ENCODE results near the gene GGA1.
A peak's percentile ranks its signal among the peaks of the same experiment; 100 is the strongest.

The GGA1 gene

DNA sequence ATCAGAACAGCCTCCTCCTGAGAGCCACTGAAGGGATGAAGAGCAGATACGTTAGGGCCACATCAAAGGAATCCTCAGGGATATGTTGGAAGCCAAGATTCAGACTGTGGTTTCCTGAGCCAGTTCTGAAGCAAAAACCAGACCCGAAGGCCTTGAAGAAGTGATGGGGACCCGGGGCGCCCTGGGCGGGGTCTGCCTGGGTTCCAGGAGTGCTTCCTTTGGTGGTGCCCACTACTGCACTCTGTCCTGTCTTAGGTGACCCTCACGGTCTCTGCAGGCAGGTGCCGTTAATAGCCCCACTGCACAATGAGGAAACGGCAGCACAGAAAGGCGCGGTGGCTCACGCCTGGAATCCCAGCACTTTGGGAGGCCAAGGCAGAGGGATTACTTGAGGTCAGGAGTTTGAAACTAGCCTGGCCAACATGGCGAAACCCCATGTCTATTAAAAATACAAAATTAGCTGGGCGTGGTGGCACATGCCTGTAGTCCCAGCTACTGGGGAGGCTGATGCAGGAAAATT is 18.0 kb downstream of the GGA1 start:
- Histone ChIP-seq H3K4me1 (ENCODE audit: insufficient read depth, low read length) (no peaks in the 10 kb centered on the region), H3K9ac (ENCODE audit: low read depth, low read length) (no peak overlapping the region), H3K9me3 (ENCODE audit: control insufficient read depth, insufficient read depth, low read length) (no peaks in the 10 kb centered on the region), H3K36me3 (ENCODE audit: insufficient read depth, low read length) (peaks cover 15% of the 10 kb centered on the region)

GRCh38 chr22:37627121-37627520 is 18.5 kb downstream of the GGA1 start:
- Histone ChIP-seq H3K9ac (ENCODE audit: low read depth, low read length) (no peak overlapping the region), H3K4me1 (ENCODE audit: insufficient read depth, low read length) (no peaks in the 10 kb centered on the region), H3K9me3 (ENCODE audit: control insufficient read depth, insufficient read depth, low read length) (no peaks in the 10 kb centered on the region), H3K36me3 (ENCODE audit: insufficient read depth, low read length) (peaks cover 15% of the 10 kb centered on the region)

GRCh38 chr22:37627545-37627944 is 18.9 kb downstream of the GGA1 start:
- no peak overlapping the region for H3K9ac ChIP-seq (ENCODE audit: low read depth, low read length)
- H3K9me3 ChIP-seq (ENCODE audit: control insufficient read depth, insufficient read depth, low read length): no peaks in the 10 kb centered on the region
- H3K4me1 ChIP-seq (ENCODE audit: insufficient read depth, low read length): no peaks in the 10 kb centered on the region; the same call in 1 of the 2 replicates
- H3K36me3 ChIP-seq (ENCODE audit: insufficient read depth, low read length): peaks cover 15% of the 10 kb centered on the region

DNA sequence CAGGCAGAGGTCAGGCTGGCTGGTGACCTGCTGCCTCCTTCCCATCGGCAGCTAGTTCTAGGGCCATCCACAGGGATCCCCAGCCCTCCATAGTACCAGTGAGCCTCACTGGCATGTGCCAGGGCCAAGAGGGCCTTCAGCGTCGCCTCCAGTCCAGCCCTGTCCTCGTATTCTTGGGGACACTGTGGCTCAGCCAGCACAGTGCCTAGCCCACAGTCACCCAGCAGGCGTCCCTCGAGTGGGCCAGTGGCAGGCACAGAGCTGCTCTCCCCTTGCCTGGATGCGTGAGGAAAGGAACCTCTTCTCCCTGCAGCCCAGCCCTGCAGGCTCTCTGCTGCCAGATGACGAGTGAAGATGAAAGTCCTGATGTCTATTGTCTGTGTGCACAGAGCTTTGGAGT is 20.2 kb downstream of the GGA1 start:
- Histone ChIP-seq H3K9me3 (ENCODE audit: control insufficient read depth, insufficient read depth, low read length) (no peaks in the 10 kb centered on the region), H3K36me3 (ENCODE audit: insufficient read depth, low read length) (peaks cover 15% of the 10 kb centered on the region), H3K9ac (ENCODE audit: low read depth, low read length) (no peak overlapping the region), H3K4me1 (ENCODE audit: insufficient read depth, low read length) (peaks cover 6% of the 10 kb centered on the region)

GRCh38 chr22:37629928-37630327 is 21.3 kb downstream of the GGA1 start:
- Histone ChIP-seq H3K36me3 (ENCODE audit: insufficient read depth, low read length) (peaks cover 15% of the 10 kb centered on the region), H3K4me1 (ENCODE audit: insufficient read depth, low read length) (peaks cover 17% of the 10 kb centered on the region), H3K9ac (ENCODE audit: low read depth, low read length) (no peak overlapping the region), H3K9me3 (ENCODE audit: control insufficient read depth, insufficient read depth, low read length) (no peaks in the 10 kb centered on the region)

GRCh38 chr22:37630839-37631435 is 22.3 kb downstream of the GGA1 start:
- Histone ChIP-seq H3K36me3 (ENCODE audit: insufficient read depth, low read length) (peaks cover 15% of the 10 kb centered on the region), H3K9ac (ENCODE audit: low read depth, low read length) (no peak overlapping the region), H3K4me1 (ENCODE audit: insufficient read depth, low read length) (peaks cover 19% of the 10 kb centered on the region), H3K9me3 (ENCODE audit: control insufficient read depth, insufficient read depth, low read length) (no peaks in the 10 kb centered on the region)

DNA sequence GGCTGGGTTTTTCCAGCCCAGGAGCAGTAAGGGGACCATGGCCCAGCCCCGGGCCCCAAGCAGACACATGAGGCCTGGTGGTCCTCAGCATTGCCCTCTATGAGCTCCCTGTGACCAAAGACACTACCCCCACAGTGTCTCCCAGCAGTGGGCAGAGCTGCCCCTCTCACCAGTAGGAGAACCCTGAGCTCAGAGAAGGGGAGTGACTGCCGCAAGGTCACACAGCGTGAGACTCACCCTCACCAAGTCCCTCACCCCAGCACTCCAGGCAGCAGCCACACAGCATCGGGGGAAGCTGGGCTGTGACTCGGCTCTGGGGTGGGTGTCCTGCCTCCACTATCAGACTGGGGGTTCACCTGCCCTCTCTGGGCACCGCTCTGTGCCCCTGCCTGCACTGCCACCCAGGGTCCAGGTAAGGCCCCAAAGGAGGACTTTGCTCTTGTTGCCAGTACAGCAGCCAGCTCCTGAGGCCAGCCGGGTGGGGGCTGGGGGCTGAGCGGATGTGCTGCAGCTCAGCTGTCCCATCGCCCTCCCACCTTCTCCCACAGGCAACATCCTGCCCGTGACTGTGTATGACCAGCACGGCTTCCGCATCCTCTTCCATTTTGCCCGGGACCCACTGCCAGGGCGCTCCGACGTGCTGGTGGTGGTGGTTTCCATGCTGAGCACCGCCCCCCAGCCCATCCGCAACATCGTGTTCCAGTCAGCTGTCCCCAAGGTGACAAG is 23.0 kb downstream of the GGA1 start:
- H3K9me3 ChIP-seq (ENCODE audit: control insufficient read depth, insufficient read depth, low read length): no peaks in the 10 kb centered on the region
- peaks cover 19% of the 10 kb centered on the region for H3K4me1 ChIP-seq (ENCODE audit: insufficient read depth, low read length)
- peaks cover 14% of the 10 kb centered on the region for H3K36me3 ChIP-seq (ENCODE audit: insufficient read depth, low read length)
- no peak overlapping the region for H3K9ac ChIP-seq (ENCODE audit: low read depth, low read length)

DNA sequence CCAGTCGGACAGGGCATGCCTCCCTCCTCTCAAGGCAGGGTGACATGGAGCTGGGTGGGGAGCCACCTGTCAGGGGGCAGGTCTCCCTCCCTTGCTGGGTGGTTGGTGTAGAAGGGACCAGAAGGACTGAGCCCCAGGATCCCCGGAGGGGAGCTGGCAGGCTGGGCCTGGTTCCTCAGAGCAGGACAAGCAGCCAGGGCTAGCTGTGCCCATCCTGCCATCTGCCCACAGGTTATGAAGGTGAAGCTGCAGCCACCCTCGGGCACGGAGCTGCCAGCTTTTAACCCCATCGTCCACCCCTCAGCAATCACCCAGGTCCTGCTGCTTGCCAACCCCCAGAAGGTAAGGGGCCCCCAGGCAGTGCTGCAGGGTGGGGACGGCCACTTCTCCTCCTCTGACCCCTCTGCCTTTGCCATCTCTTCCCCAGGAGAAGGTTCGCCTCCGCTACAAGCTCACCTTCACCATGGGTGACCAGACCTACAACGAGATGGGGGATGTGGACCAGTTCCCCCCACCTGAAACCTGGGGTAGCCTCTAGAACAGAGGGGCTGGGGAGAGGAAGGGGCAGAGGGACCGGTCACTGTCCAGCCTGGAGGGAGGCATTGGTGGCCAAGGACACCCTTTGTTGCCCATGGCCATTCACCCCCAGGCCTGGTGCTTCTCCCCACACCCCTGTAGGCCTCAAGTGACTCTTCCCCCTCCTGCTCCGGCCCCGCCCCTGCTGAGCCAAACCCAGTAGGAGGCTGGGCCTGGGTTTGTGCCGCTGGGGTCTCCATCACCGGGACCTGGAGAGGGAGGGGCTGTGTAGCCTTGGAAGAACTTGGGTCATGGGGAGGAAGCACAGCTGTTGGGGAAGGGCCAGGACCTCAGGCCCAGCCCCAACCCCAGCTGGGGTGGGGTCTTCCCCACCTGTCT is 23.8 kb downstream of the GGA1 start:
- H3K9me3 ChIP-seq (ENCODE audit: control insufficient read depth, insufficient read depth, low read length): no peaks in the 10 kb centered on the region
- H3K9ac ChIP-seq (ENCODE audit: low read depth, low read length): no peak overlapping the region
- H3K4me1 ChIP-seq (ENCODE audit: insufficient read depth, low read length): peaks cover 19% of the 10 kb centered on the region
- H3K36me3 ChIP-seq (ENCODE audit: insufficient read depth, low read length): peaks cover 11% of the 10 kb centered on the region

GRCh38 chr22:37633089-37633624 is 24.5 kb downstream of the GGA1 start:
- no peak overlapping the region for H3K9ac ChIP-seq (ENCODE audit: low read depth, low read length)
- peaks cover 10% of the 10 kb centered on the region for H3K36me3 ChIP-seq (ENCODE audit: insufficient read depth, low read length)
- peaks cover 19% of the 10 kb centered on the region for H3K4me1 ChIP-seq (ENCODE audit: insufficient read depth, low read length)
- H3K9me3 ChIP-seq (ENCODE audit: control insufficient read depth, insufficient read depth, low read length): no peaks in the 10 kb centered on the region

DNA sequence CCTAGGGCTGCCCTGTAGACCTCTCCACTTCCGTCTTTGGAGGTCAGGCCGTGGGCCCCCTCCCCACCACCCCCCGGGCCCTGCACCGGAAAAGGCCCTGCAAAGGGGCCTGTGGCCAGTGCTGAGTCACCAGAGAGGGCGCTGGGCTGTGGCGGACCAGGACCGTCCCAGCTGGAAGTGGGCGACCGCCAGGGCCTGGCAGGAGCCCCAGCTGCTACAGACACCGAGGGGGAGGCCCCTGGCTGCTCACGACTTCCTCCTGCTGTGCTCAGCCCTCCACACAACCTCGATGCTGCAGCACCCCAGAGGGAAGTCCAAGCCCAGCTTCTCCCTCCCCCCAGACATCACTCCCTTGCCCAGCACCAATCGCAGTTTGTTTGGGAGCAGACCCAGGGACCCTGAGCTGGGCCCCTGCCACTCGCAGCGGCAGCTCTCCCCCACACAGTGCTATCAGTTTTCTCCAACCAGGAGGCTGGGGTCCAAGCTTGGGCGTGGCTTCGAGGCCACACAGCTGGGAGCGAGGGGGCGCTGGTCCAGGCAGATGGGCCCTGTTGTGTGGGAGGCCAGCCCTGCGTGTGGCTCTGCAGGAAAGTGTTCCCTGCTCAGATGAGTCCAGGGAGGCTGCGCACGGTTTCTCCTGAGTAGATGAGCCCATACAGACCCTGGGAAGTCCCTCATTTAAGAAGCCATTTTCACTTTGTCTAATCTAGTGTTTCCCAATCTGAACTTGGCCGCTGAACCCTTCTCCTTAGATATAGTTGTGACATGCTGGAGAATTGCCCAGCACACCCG is 25.2 kb downstream of the GGA1 start:
- Histone ChIP-seq H3K4me1 (ENCODE audit: insufficient read depth, low read length) (peaks cover 25% of the 10 kb centered on the region), H3K36me3 (ENCODE audit: insufficient read depth, low read length) (peaks cover 6% of the 10 kb centered on the region), H3K9ac (ENCODE audit: low read depth, low read length) (peak overlapping the region; percentile 16), H3K9me3 (ENCODE audit: control insufficient read depth, insufficient read depth, low read length) (no peaks in the 10 kb centered on the region)

DNA sequence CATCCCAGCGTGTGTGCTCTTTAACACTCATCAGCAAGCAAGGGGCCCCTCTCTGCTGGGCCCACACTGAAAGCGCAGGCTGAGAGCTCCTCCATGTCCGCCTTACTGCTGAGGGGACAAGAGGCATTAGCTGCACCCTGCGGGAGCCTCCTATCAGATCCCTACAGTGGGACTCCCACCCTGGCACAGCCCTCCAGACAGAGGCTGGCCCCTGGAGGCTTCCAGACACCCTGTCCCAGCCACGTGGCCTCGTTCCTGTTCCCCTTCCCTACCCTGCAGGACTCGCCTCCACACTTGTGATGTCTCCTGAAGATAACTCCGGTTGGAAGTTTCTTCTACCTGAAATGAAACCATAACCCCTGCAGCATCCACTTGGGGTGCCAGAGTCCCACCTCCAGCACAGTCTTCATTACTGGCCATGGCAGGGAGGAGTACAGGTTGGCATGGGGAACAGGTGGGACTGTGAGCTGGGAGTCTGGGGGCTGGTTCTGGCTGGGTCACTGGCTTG is 25.8 kb downstream of the GGA1 start:
- Histone ChIP-seq H3K36me3 (ENCODE audit: insufficient read depth, low read length) (peaks cover 6% of the 10 kb centered on the region), H3K4me1 (ENCODE audit: insufficient read depth, low read length) (peaks cover 25% of the 10 kb centered on the region), H3K9ac (ENCODE audit: low read depth, low read length) (peak overlapping the region; percentile 16), H3K9me3 (ENCODE audit: control insufficient read depth, insufficient read depth, low read length) (no peaks in the 10 kb centered on the region)

DNA sequence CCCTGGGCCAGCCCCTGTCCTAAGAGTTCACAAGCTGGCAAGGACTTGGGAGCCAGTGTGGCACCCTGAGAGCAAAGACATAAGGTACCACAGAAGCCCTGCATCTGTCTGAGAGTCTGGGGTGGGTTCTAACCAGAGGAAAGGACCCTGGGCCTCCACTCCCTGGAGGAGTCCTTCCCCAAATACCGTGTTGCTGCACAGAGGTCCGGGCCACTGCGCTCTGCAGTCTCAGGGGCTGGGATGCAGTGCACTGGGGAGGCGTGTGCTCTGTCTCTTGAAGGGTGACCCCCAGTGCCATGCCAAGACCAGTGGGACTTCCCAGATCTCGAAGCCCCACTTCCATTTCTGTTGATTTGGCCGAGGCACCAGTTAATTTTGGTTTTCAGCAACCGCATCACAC is 26.5 kb downstream of the GGA1 start:
- Histone ChIP-seq H3K36me3 (ENCODE audit: insufficient read depth, low read length) (peaks cover 6% of the 10 kb centered on the region), H3K4me1 (ENCODE audit: insufficient read depth, low read length) (peaks cover 25% of the 10 kb centered on the region), H3K9me3 (ENCODE audit: control insufficient read depth, insufficient read depth, low read length) (no peaks in the 10 kb centered on the region), H3K9ac (ENCODE audit: low read depth, low read length) (no peak overlapping the region)

DNA sequence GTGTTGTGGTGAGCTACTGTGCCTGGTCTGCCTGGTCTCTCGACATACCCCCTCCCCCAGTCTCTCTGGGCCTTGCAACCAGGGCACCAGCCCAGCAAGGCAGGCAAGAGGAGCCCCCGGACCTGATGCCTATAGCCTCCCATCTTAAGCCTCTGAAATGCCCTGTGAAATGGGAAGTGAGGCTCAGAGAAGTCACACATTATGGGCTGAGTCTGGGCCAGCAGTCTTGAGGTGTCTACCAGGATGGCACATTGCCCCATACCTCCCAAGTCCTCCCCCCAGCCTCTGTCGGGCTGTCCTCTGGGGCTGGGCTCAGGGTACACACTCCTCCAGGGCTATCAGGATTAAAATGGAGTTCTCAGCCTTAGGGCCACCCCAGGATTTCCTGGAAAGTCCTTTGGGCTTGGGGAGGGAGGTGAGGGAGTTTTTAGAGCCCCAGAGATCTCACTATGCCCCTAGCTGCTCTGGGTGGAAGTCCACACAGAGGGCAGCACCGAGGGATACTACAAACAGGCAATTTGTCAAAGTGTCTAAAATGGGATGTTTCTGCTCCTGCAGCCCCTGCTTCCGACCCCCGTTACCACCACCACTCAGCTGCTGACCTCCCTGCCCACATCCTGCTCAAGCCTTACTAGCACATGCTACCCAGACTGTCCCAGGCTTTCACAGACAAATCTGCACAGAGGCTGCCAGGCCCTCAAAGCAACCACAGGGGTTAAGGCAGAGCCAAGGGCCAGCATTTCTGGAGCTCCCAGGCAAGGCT is 27.7 kb downstream of the GGA1 start:
- no peaks in the 10 kb centered on the region for H3K9me3 ChIP-seq (ENCODE audit: control insufficient read depth, insufficient read depth, low read length)
- H3K4me1 ChIP-seq (ENCODE audit: insufficient read depth, low read length): peaks cover 30% of the 10 kb centered on the region
- peaks cover 3% of the 10 kb centered on the region for H3K36me3 ChIP-seq (ENCODE audit: insufficient read depth, low read length)
- H3K9ac ChIP-seq (ENCODE audit: low read depth, low read length): no peak overlapping the region
